Activated CD8-positive, alpha-beta memory T cell treated with anti-CD3 and anti-CD28 coated beads, Interleukin-2, amount 50 U/mL, for 24 hours (primary cell): Measurements from ENCODE around the gene TMEM19.
"Not testable (repeated sequence)": the region's sequence is repeated elsewhere in the genome, so short reads cannot be mapped to it uniquely, and the experiment has no call there.

Experiments
- DNase-seq: peaks from one replicate; pipeline ENCODE4 v3.0.0-alpha.2; 2020; ENCODE audit errors: extremely low read depth

TMEM19 gene

GRCh38 chr12:71665090-71665463 is 20.8 kb upstream of the TMEM19 start:
- no peak for DNase-seq

GRCh38 chr12:71666259-71666658 is 19.6 kb upstream of the TMEM19 start:
- no peak for DNase-seq

- DNase-seq = no peak
Measured at GRCh38 chr12:71671311-71671710, 14.6 kb upstream of the TMEM19 start.

GRCh38 chr12:71671816-71672215 is 14.1 kb upstream of the TMEM19 start:
- DNase-seq = no peak

- DNase-seq = no peak
Measured at GRCh38 chr12:71682466-71682865, 3.4 kb upstream of the TMEM19 start.

GRCh38 chr12:71683633-71684032 is 2.2 kb upstream of the TMEM19 start:
- DNase-seq = no peak

- DNase-seq = no peak
Measured at GRCh38 chr12:71684081-71684480, 1.8 kb upstream of the TMEM19 start.

GRCh38 chr12:71685312-71685906 is 473 bp upstream of the TMEM19 start:
- no peak for DNase-seq

GRCh38 chr12:71686658-71687025 is 760 bp downstream of the TMEM19 start:
- no peak for DNase-seq

GRCh38 chr12:71687172-71687571 is 1.3 kb downstream of the TMEM19 start:
- DNase-seq = not testable (repeated sequence)

GRCh38 chr12:71688961-71689570 is 3.2 kb downstream of the TMEM19 start:
- DNase-seq = no peak

- no peak for DNase-seq
Measured at GRCh38 chr12:71691504-71692129, 5.7 kb downstream of the TMEM19 start.

GRCh38 chr12:71693126-71693525 is 7.2 kb downstream of the TMEM19 start:
- no peak for DNase-seq

- DNase-seq = not testable (repeated sequence)
Measured at GRCh38 chr12:71693651-71694050, 7.8 kb downstream of the TMEM19 start.

- no peak for DNase-seq
Measured at GRCh38 chr12:71694099-71694820, 8.4 kb downstream of the TMEM19 start.

- DNase-seq = no peak
Measured at GRCh38 chr12:71695782-71696181, 9.9 kb downstream of the TMEM19 start.

- not testable (repeated sequence) for DNase-seq
Measured at GRCh38 chr12:71702181-71702580, 16.3 kb downstream of the TMEM19 start.

GRCh38 chr12:71702590-71702989 is 16.7 kb downstream of the TMEM19 start:
- no peak for DNase-seq

GRCh38 chr12:71703206-71703605 is 17.3 kb downstream of the TMEM19 start:
- no peak for DNase-seq

- DNase-seq = no peak
Measured at GRCh38 chr12:71704920-71705319, 19.0 kb downstream of the TMEM19 start.

GRCh38 chr12:71708658-71709057 is 22.8 kb downstream of the TMEM19 start:
- DNase-seq = no peak

GRCh38 chr12:71710276-71711125 is 24.6 kb downstream of the TMEM19 start:
- DNase-seq = no peak
